ENCODE data around the gene GPR84. TPM values are rescaled to one million over a fixed set of nuclear protein-coding genes. Genes with fewer than 3 reads are reported as not detected.

The GPR84 gene
- total RNA-seq (2022; extraction: Qiagen RNA extraction) = 0.05 to 0.13 TPM (median 0.09 TPM) in 3 of 5 replicates, not detected in the others

DNA sequence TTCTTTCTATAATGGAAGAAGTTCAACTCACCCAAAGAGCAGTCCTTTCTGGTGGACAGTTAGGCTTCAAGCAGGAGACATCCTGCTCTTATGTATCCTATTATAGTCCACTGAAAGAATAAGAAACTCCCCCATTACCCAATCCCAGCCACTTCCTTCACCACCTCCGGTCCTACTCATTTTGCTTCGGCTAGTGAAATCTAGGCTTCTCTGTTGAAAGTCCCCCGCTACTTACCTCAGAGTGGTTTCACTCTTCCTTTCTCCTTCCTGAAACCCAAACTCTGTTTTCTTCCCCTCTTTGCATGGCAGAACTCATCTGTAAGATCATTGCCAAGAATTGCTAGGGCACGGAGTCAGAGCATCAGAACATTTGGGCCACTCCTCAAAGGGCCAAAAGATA lies at the start of gene GPR84:
Gene GPR84, minus strand, starts transcription at position 74 of the 400 bp plus-strand sequence. CDS start 635 bp downstream, outside the sequence.

GRCh38 chr12:54384591-54385041 lies 20.3 kb upstream of the GPR84 start, which contains the start of gene ZNF385A:
TSS of gene ZNF385A (minus strand) at chr12:54384733. CDS start at chr12:54384514, 219 bp downstream.

DNA sequence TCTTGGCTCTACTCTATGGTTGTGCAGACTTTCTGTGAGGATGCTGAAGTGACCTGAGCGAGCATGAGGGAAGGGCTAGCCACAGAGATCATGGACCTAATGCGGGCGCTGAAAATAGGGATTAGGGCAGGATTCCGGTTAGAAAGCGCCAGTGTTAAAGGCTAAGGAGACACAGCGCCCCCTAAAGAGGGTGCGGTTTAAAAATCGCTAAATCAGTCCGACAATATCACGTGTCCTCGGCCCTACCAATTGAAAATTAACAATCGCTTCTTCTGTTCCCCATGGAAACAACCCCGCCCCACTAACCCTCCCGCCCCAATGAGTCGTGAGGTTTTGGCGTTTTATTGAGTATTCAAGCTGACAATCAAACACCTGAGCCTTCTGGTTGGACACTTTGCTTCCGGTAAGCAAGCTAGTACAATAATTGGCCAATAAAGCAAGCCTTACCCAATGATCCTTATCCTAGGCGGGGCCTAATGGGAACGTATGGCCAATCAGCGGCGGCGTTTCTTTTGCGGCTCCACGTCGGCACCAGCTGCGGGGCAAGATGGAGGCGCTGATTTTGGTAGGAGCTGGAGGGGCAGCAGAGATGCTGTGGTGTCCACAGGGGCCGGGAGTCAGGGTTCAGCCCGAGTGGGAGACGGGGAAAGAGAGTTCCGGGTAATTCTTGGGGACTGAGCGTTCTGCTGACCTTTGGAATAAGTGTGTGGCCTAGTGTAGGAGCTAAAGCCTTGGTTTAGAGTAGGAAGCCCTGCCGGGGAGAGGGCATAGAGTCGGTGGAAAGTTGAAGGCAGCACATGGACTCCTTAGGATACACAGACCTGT lies 39.5 kb downstream of the GPR84 start, which contains the start of gene COPZ1:
Gene COPZ1, plus strand, starts transcription at position 515 of the 825 bp plus-strand sequence. Its CDS starts 33 bp downstream, at position 548.

Other genes with a start within 250 kb of the GPR84 start
- 24.3 to 32.3 TPM (median 29.7 TPM) in 5 replicates for gene SMUG1, start 175.5 kb downstream of the GPR84 start, total RNA-seq (2022; extraction: Qiagen RNA extraction)
- 22.5 to 35.9 TPM (median 31.6 TPM) in 5 replicates for gene CBX5, start 84.4 kb downstream of the GPR84 start, total RNA-seq (2022; extraction: Qiagen RNA extraction)
- 1,526 to 2,648 TPM (median 1,602 TPM) in 5 replicates for gene HNRNPA1, start 83.8 kb downstream of the GPR84 start, total RNA-seq (2022; extraction: Qiagen RNA extraction)
- gene NFE2, start 63.5 kb downstream of the GPR84 start, total RNA-seq (2022; extraction: Qiagen RNA extraction) = 0.07 TPM in 1 of 5 replicates, not detected in the others
- gene COPZ1, start 39.4 kb downstream of the GPR84 start, total RNA-seq (2022; extraction: Qiagen RNA extraction) = 226 to 324 TPM (median 231 TPM) in 5 replicates
- gene ZNF385A, start 20.2 kb upstream of the GPR84 start, total RNA-seq (2022; extraction: Qiagen RNA extraction) = 12.3 to 23.4 TPM (median 22.5 TPM) in 5 replicates
- gene ITGA5, start 54.8 kb upstream of the GPR84 start, total RNA-seq (2022; extraction: Qiagen RNA extraction) = 222 to 345 TPM (median 276 TPM) in 5 replicates
- gene GTSF1, start 109.1 kb upstream of the GPR84 start, total RNA-seq (2022; extraction: Qiagen RNA extraction) = not detected in 5 replicates
- not detected in 5 replicates for gene NCKAP1L, start 133.3 kb upstream of the GPR84 start, total RNA-seq (2022; extraction: Qiagen RNA extraction)
- 0.04 TPM in 1 of 5 replicates, not detected in the others for gene PDE1B, start 185.1 kb upstream of the GPR84 start, total RNA-seq (2022; extraction: Qiagen RNA extraction)
- 0.09 to 0.27 TPM (median 0.25 TPM) in 5 replicates for gene PPP1R1A, start 224.2 kb upstream of the GPR84 start, total RNA-seq (2022; extraction: Qiagen RNA extraction)

All from A549 treated with dexamethasone at 1 μM for 4 hours (cell line).